Stromal cell of bone marrow (primary cell): ENCODE measurements around the gene TPRX1.
"Not testable (repeated sequence)": the region's sequence is repeated elsewhere in the genome, so short reads cannot be mapped to it uniquely, and the experiment has no call there.

Source experiments
- DNase-seq: peaks from one replicate; pipeline ENCODE4 v3.0.0-alpha.2; 2012; ENCODE audit warnings: low read depth

The TPRX1 gene

GRCh38 chr19:47804451-47804850 is at the start of gene TPRX1:
TPRX1 (minus strand) TSS chr19:47804551; CDS start chr19:47804539, 12 bp downstream.
- not testable (repeated sequence) for DNase-seq

GRCh38 chr19:47853003-47853402 is 48.7 kb upstream of the TPRX1 start:
- DNase-seq = no peak

- DNase-seq = no peak
These were observed 44.6 kb upstream of the TPRX1 start for GRCh38 chr19:47848823-47849473.

GRCh38 chr19:47848425-47848822 is 44.1 kb upstream of the TPRX1 start:
- DNase-seq = no peak

- DNase-seq = no peak
These were observed 38.6 kb upstream of the TPRX1 start for GRCh38 chr19:47842941-47843340.

- DNase-seq = no peak
These were observed 35.6 kb upstream of the TPRX1 start for GRCh38 chr19:47839913-47840312.

GRCh38 chr19:47839411-47839810 is 35.1 kb upstream of the TPRX1 start:
- no peak for DNase-seq

GRCh38 chr19:47836038-47836437 is 31.7 kb upstream of the TPRX1 start:
- DNase-seq = no peak

GRCh38 chr19:47832723-47833122 is 28.4 kb upstream of the TPRX1 start:
- DNase-seq = no peak

- no peak for DNase-seq
These were observed 22.4 kb upstream of the TPRX1 start for GRCh38 chr19:47826800-47827199.

GRCh38 chr19:47824396-47824795 is 20.0 kb upstream of the TPRX1 start:
- no peak for DNase-seq

GRCh38 chr19:47821460-47822020 is 17.2 kb upstream of the TPRX1 start, which contains the start of gene CRX:
CRX (plus strand) TSS chr19:47821937; CDS start chr19:47834444, 12,507 bp downstream.
- no peak for DNase-seq

GRCh38 chr19:47820410-47820809 is 16.1 kb upstream of the TPRX1 start:
- DNase-seq = no peak

- DNase-seq = no peak
These were observed 15.5 kb upstream of the TPRX1 start for GRCh38 chr19:47819858-47820257.

GRCh38 chr19:47818221-47818620 is 13.9 kb upstream of the TPRX1 start:
- DNase-seq = not testable (repeated sequence)

- DNase-seq = not testable (repeated sequence)
These were observed 11.9 kb upstream of the TPRX1 start for GRCh38 chr19:47816270-47816669.

GRCh38 chr19:47813995-47814328 is 9.6 kb upstream of the TPRX1 start:
- no peak for DNase-seq

GRCh38 chr19:47813304-47813994 is 9.1 kb upstream of the TPRX1 start:
- DNase-seq = no peak

- no peak for DNase-seq
These were observed 2.1 kb upstream of the TPRX1 start for GRCh38 chr19:47806435-47806834.

GRCh38 chr19:47805313-47805712 is 962 bp upstream of the TPRX1 start:
- DNase-seq = no peak

GRCh38 chr19:47803671-47804070 is 680 bp downstream of the TPRX1 start:
- DNase-seq = not testable (repeated sequence)

- not testable (repeated sequence) for DNase-seq
These were observed 1.2 kb downstream of the TPRX1 start for GRCh38 chr19:47803148-47803547.

- DNase-seq = no peak
These were observed 1.8 kb downstream of the TPRX1 start for GRCh38 chr19:47802521-47803043.
